T follicular helper cell (primary cell): ENCODE measurements around the gene ZNF513.

Experiments
- DNase-seq: peaks from one replicate; pipeline ENCODE4 v3.0.0-alpha.2; 2020; ENCODE audit warnings: low read depth

Gene ZNF513

GRCh38 chr2:27381577-27382181 is 1.1 kb upstream of the ZNF513 start:
- no peak for DNase-seq

- DNase-seq = peak; percentile 21
These were observed 503 bp downstream of the ZNF513 start for GRCh38 chr2:27379836-27380625.

- no peak for DNase-seq
These were observed 1.1 kb downstream of the ZNF513 start for GRCh38 chr2:27379383-27379835.

GRCh38 chr2:27378809-27379290 is 1.7 kb downstream of the ZNF513 start:
- no peak for DNase-seq

- no peak for DNase-seq
These were observed 2.3 kb downstream of the ZNF513 start for GRCh38 chr2:27378096-27378808.

- DNase-seq = no peak
These were observed 2.9 kb downstream of the ZNF513 start for GRCh38 chr2:27377618-27378095.

- DNase-seq = no peak
These were observed 3.5 kb downstream of the ZNF513 start for GRCh38 chr2:27376866-27377617.

GRCh38 chr2:27376151-27376865 is 4.2 kb downstream of the ZNF513 start:
- no peak for DNase-seq

GRCh38 chr2:27375513-27376099 is 4.9 kb downstream of the ZNF513 start:
- no peak for DNase-seq

- no peak for DNase-seq
These were observed 7.0 kb downstream of the ZNF513 start for GRCh38 chr2:27373567-27373966.

- no peak for DNase-seq
These were observed 7.6 kb downstream of the ZNF513 start for GRCh38 chr2:27372937-27373336.

- no peak for DNase-seq
These were observed 9.5 kb downstream of the ZNF513 start for GRCh38 chr2:27370816-27371620.

GRCh38 chr2:27370026-27370815 is 10.3 kb downstream of the ZNF513 start, which contains the start of the genes EIF2B4 and SNX17:
Gene EIF2B4, minus strand, starts transcription at chr2:27370338. Its CDS starts 24 bp downstream, at chr2:27370314.
Gene SNX17, plus strand, starts transcription at chr2:27370616. Its CDS starts 128 bp downstream, at chr2:27370744.
- peak; percentile 99 for DNase-seq

- no peak for DNase-seq
These were observed 11.0 kb downstream of the ZNF513 start for GRCh38 chr2:27369471-27370025.

GRCh38 chr2:27363933-27364332 is 16.6 kb downstream of the ZNF513 start:
- no peak for DNase-seq

- DNase-seq = no peak
These were observed 17.7 kb downstream of the ZNF513 start for GRCh38 chr2:27362678-27363420.

GRCh38 chr2:27356382-27357181 is 24.0 kb downstream of the ZNF513 start, which contains the start of gene GTF3C2:
Gene GTF3C2, minus strand, starts transcription at chr2:27356764. Its CDS starts 13,210 bp downstream, at chr2:27343554.
- peak; percentile 88 for DNase-seq
